HepG2 (cell line): ENCODE results near the gene CKAP5. TPM values are rescaled to one million over a fixed set of nuclear protein-coding genes. Genes with fewer than 3 reads are reported as not detected.
A peak's percentile ranks its signal among the peaks of the same experiment; 100 is the strongest.

Experiments used
- ATAC-seq: fragments of 200-7000 bp; cut with Tn5 transposase; 3 replicates; pipeline ENCODE4 v1.9.1; 2020; ENCODE audit warnings: mild to moderate bottlenecking, moderate library complexity
- BruUV-seq: library from RNA; stranded (reverse); fragments of 400-500 nt; replicated peaks from 2 replicates; lab custom pipeline; 2021; lab: Mats Ljungman, UMichigan
- CTCF ChIA-PET: fragments of 300-600 bp; formaldehyde crosslinking; extraction: SDS; loops from one replicate; lab custom pipeline; 2021; ENCODE audit warnings: low total read pairs, inconsistent platforms, low intra/inter-chr PET ratio; lab: Yijun Ruan, JAX
- POLR2A ChIA-PET: fragments of 350-600 bp; sonication (Branson Sonifier 250); formaldehyde crosslinking; loops from one replicate; lab custom pipeline; 2020; ENCODE audit warnings: antibody characterized with exemption, inconsistent platforms; lab: Yijun Ruan, JAX
- DNase-seq: peaks from one replicate; pipeline ENCODE4 v3.0.0-alpha.2; 2015; ENCODE audit warnings: low spot score
- FAIRE-seq: peaks from 3 replicates; lab custom pipeline; 2011; peaks lifted over from hg19 to GRCh38; lab: Jason Lieb, UNC
- H2AFZ ChIP-seq: one replicate; pipeline ENCODE4 v1.6.1; 2011; ENCODE audit warnings: low read length, inconsistent platforms
- H3K27ac ChIP-seq: fragments of 300-600 bp; 3 replicates; pipeline ENCODE4 v1.8.0; 2011; ENCODE audit warnings: mixed run types, mild to moderate bottlenecking, mixed read lengths, low read length, inconsistent platforms; ENCODE audit not compliant: insufficient read depth; ENCODE audit errors: extremely low read length
- H3K27me3 ChIP-seq, 2 experiments: fragments of 200-600 bp in 1 of 2; 2 replicates in 1 of 2; 3 replicates in 1 of 2; pipeline versions ENCODE4 v1.6.0 to v1.8.0; 2011; ENCODE audit warnings: low read length in 2 of 2, mild to moderate bottlenecking in 2 of 2, moderate library complexity in 2 of 2, inconsistent platforms in 1 of 2; ENCODE audit not compliant: insufficient read depth in 2 of 2, control insufficient read depth in 1 of 2
- H3K36me3 ChIP-seq, 2 experiments: fragments of 200-600 bp in 1 of 2; replicated peaks in 1 of 2; 2 replicates in 1 of 2; 3 replicates in 1 of 2; pipeline versions ENCODE4 v1.5.1 to v1.8.0; 2011; ENCODE audit warnings: low read length in 2 of 2, inconsistent platforms in 1 of 2; ENCODE audit not compliant: insufficient read depth in 2 of 2, control insufficient read depth in 1 of 2
- H3K4me1 ChIP-seq: 2 replicates; pipeline ENCODE4 v1.5.1; 2012; ENCODE audit warnings: low read length, inconsistent platforms; ENCODE audit not compliant: insufficient read depth
- H3K4me2 ChIP-seq: 2 replicates; pipeline ENCODE4 v1.6.0; 2011; ENCODE audit warnings: low read depth, low read length, inconsistent platforms
- H3K4me3 ChIP-seq, 3 experiments: fragments of 200-600 bp in 1 of 3; sonication (generic), shearing (Covaris generic) in 1 of 3; replicated peaks in 1 of 3; 2 replicates each; pipeline ENCODE4 v1.5.1; 2011 to 2016; ENCODE audit warnings: low read length in 3 of 3, inconsistent platforms in 2 of 3, low read depth in 2 of 3, mild to moderate bottlenecking in 2 of 3, control low read depth in 1 of 3, mixed read lengths in 1 of 3; ENCODE audit not compliant: insufficient read depth in 1 of 3
- H3K79me2 ChIP-seq: one replicate; pipeline ENCODE4 v1.6.1; 2011; ENCODE audit warnings: low read length, inconsistent platforms; ENCODE audit not compliant: insufficient read depth
- H3K9ac ChIP-seq: 2 replicates; pipeline ENCODE4 v1.6.0; 2011; ENCODE audit warnings: mild to moderate bottlenecking, low read depth, low read length, inconsistent platforms; ENCODE audit not compliant: insufficient read depth
- H3K9me3 ChIP-seq: 2 replicates; pipeline ENCODE4 v1.5.1; 2012; ENCODE audit warnings: mild to moderate bottlenecking, low read length
- H4K20me1 ChIP-seq: 2 replicates; pipeline ENCODE4 v1.6.0; 2011; ENCODE audit warnings: inconsistent platforms, mild to moderate bottlenecking, low read length, moderate library complexity; ENCODE audit not compliant: insufficient read depth
- AGO2 ChIP-seq: fragments of 200-400 bp; formaldehyde crosslinking; optimal IDR thresholded peaks from 2 replicates; pipeline ENCODE3; 2017; ENCODE audit warnings: mild to moderate bottlenecking, low read depth, low read length, moderate library complexity
- ATF7 ChIP-seq, 2 experiments: fragments of 450-650 bp in 1 of 2; sonication (generic) in 1 of 2; formaldehyde crosslinking in 1 of 2; IDR thresholded peaks; 2 replicates each; pipeline versions ENCODE4 v1.4.0 to v1.6.1; 2016 to 2020; ENCODE audit warnings: antibody characterized with exemption in 1 of 2, mild to moderate bottlenecking in 1 of 2, missing genetic modification reagents in 1 of 2
- FOXM1 ChIP-seq: sonication (generic); formaldehyde crosslinking; IDR thresholded peaks from 2 replicates; pipeline ENCODE4 v1.5.0; 2020; ENCODE audit warnings: missing genetic modification reagents
- FOXO1 ChIP-seq: sonication (generic); formaldehyde crosslinking; IDR thresholded peaks from 2 replicates; pipeline ENCODE4 v1.4.0; 2020; ENCODE audit warnings: missing genetic modification reagents
- HNRNPL ChIP-seq: fragments of 200-400 bp; formaldehyde crosslinking; IDR thresholded peaks from 2 replicates; pipeline ENCODE4 v1.6.1; 2017; ENCODE audit warnings: mild to moderate bottlenecking, low read depth, low read length
- NBN ChIP-seq: fragments of 450-650 bp; conservative IDR thresholded peaks from 2 replicates; pipeline ENCODE4 v1.6.1; 2017
- NFE2L2 ChIP-seq: fragments of 150-350 bp; IDR thresholded peaks from 2 replicates; pipeline ENCODE4 v1.6.1; 2014; ENCODE audit warnings: low read length
- RARA ChIP-seq: IDR thresholded peaks from 2 replicates; pipeline ENCODE4 v1.6.1; 2016; ENCODE audit warnings: missing genetic modification reagents, missing compliant biosample characterization
- SMYD3 ChIP-seq: sonication (generic); formaldehyde crosslinking; IDR thresholded peaks from 2 replicates; pipeline ENCODE4 v1.8.1; 2023; ENCODE audit warnings: mild to moderate bottlenecking, missing genetic modification reagents
- SRSF4 ChIP-seq: fragments of 200-400 bp; formaldehyde crosslinking; IDR thresholded peaks from one replicate; pipeline ENCODE4 v1.6.1; 2018; ENCODE audit warnings: mild to moderate bottlenecking, low read depth, low read length, moderate library complexity; ENCODE audit not compliant: poor library complexity, severe bottlenecking
- TEAD3 ChIP-seq: optimal IDR thresholded peaks from 2 replicates; pipeline ENCODE3; 2016; ENCODE audit warnings: borderline replicate concordance
- ZMAT3 ChIP-seq: sonication (generic); formaldehyde crosslinking; conservative IDR thresholded peaks from 2 replicates; pipeline ENCODE4 v1.7.0; 2021; ENCODE audit warnings: missing genetic modification reagents
- ZMYM3 ChIP-seq: sonication (generic); formaldehyde crosslinking; IDR thresholded peaks from 2 replicates; pipeline ENCODE4 v1.5.1; 2020; ENCODE audit warnings: mild to moderate bottlenecking, missing genetic modification reagents
- ZNF20 ChIP-seq: sonication (generic); formaldehyde crosslinking; IDR thresholded peaks from 2 replicates; pipeline ENCODE4 v1.4.0; 2020; ENCODE audit warnings: mild to moderate bottlenecking, moderate library complexity, missing genetic modification reagents
- ZNF282 ChIP-seq: fragments of 450-650 bp; IDR thresholded peaks from 2 replicates; pipeline ENCODE4 v1.6.1; 2018; ENCODE audit not compliant: partially characterized antibody
- ZNF329 ChIP-seq: sonication (generic); formaldehyde crosslinking; IDR thresholded peaks from 2 replicates; pipeline ENCODE4 v1.9.0; 2021; ENCODE audit warnings: low read depth, mild to moderate bottlenecking, missing genetic modification reagents
- ZNF790 ChIP-seq: sonication (generic); formaldehyde crosslinking; IDR thresholded peaks from 2 replicates; pipeline ENCODE4 v1.8.0; 2022; ENCODE audit warnings: missing genetic modification reagents, mild to moderate bottlenecking, borderline replicate concordance
- WGBS: methylation state at CpG from one replicate; pipeline ENCODE4 v1.1.6; 2017; ENCODE audit warnings: low lambda C conversion rate; 5-methylcytosine and 5-hydroxymethylcytosine counted together
- in situ Hi-C: cut with HindIII; loops from 2 replicates; pipeline ENCODE4 v1.10.0; 2017; ENCODE audit warnings: low pct_unique_long_range_greater_than_20kb; ENCODE audit not compliant: extremely low pct_ligation_motif_present
- intact Hi-C: fragments of 100-400 bp; cut with micrococcal nuclease; formaldehyde crosslinking; loops from one replicate; pipeline ENCODE4 v1.10.0; 2022; ENCODE audit not compliant: unreplicated experiment
- polyA plus RNA-seq, 8 experiments: library from polyadenylated mRNA; depleted of rRNA in 3 of 8; stranded (reverse) in 7 of 8; unstranded in 1 of 8; fragments of >200 nt; fragmentation: Illumina TruSeq in 4 of 8; extraction: Trizol in 4 of 8; gene quantifications; 2 replicates each; pipeline versions ENCODE4 v1.2.1 to v1.2.3, GENCODE V29; 2011 to 2016; ENCODE audit warnings: low read depth in 4 of 8, missing spikeins in 1 of 8, mixed read lengths in 1 of 8; ENCODE audit not compliant: insufficient read depth in 1 of 8
- total RNA-seq, 5 experiments: library from RNA; depleted of rRNA; stranded (reverse); fragments of >200 nt; fragmentation: Illumina TruSeq; extraction: Trizol; gene quantifications; 2 replicates each; pipeline ENCODE4 v1.2.3, GENCODE V29; 2016; ENCODE audit warnings: low read depth in 1 of 5
- TF ChIP-seq, protein P1 (sequence below): sonication (generic); formaldehyde crosslinking; IDR thresholded peaks from 2 replicates; pipeline ENCODE4 v1.8.0; 2022; ENCODE audit warnings: missing genetic modification reagents, mild to moderate bottlenecking, borderline replicate concordance
- TF ChIP-seq, protein P2 (sequence below): sonication (generic); formaldehyde crosslinking; IDR thresholded peaks from 2 replicates; pipeline ENCODE4 v1.4.0; 2020; ENCODE audit warnings: missing genetic modification reagents, mild to moderate bottlenecking, borderline replicate concordance
- TF ChIP-seq, protein P3 (sequence below): sonication (generic); formaldehyde crosslinking; IDR thresholded peaks from 2 replicates; pipeline ENCODE4 v1.5.0; 2020; ENCODE audit warnings: mild to moderate bottlenecking, missing genetic modification reagents

CKAP5 gene
- total and polyA plus RNA-seq, 2 of the 13 experiments (the other 11 are each of a cell fraction or from before 2014, with no cell fraction given) = 79.2 to 103 TPM

DNA sequence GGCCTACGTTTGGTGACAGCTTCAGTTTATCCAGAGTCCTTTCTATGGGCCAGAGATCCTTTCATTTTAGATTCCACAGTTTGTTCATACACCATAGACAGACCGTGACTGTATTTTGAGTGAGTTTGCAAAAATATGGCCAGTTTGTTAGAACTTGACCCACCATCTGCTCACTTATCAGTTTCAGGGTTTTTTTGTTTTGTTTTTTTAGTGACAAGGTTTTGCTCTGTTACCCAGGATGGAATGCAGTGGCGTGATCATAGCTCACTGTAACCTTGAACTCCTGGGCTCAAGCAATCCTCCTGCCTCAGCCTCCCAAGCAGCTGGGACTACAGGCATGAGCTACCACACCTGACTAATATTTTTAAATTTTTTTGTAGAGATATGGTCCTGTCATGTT, 9.1 kb upstream of the CKAP5 start:
- FAIRE-seq (peak; percentile 54), ATAC-seq (peak; percentile 51)

More for the DNA sequence above, 9.1 kb upstream of the CKAP5 start:
- peak; percentile 32 for DNase-seq
- Histone ChIP-seq H4K20me1 (no peaks in the 10 kb centered on the region), H3K27me3 (no peaks in the 10 kb centered on the region), H2AFZ (no peak overlapping the region), H3K79me2 (no peaks in the 10 kb centered on the region), H3K4me3 (no peak overlapping the region), H3K27ac (peak overlapping the region; percentile 56), H3K9ac (0 out of 2 replicates have a peak overlapping the region, but pooled peaks have one; percentile 9), H3K4me2 (no peak overlapping the region), H3K9me3 (peaks cover 9% of the 10 kb centered on the region), H3K4me1 (peaks cover 29% of the 10 kb centered on the region), H3K36me3 (peaks cover 4 to 17% of the 10 kb centered on the region in 2 experiments; a peak in 3 of 5 replicates)
- TF ChIP-seq, protein P1, sequence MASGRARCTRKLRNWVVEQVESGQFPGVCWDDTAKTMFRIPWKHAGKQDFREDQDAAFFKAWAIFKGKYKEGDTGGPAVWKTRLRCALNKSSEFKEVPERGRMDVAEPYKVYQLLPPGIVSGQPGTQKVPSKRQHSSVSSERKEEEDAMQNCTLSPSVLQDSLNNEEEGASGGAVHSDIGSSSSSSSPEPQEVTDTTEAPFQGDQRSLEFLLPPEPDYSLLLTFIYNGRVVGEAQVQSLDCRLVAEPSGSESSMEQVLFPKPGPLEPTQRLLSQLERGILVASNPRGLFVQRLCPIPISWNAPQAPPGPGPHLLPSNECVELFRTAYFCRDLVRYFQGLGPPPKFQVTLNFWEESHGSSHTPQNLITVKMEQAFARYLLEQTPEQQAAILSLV (CRISPR knock-in tag) = no peak
- TF ChIP-seq ZNF20 (CRISPR knock-in tag) (no peak), ZMAT3 (CRISPR knock-in tag) (no peak), NBN (no peak), FOXO1 (no peak), ZNF329 (CRISPR knock-in tag) (no peak), RARA (CRISPR knock-in tag) (0 out of 2 replicates have a peak, but pooled peaks have one; percentile 28), ATF7 (IDR thresholded peaks at IDR 0.05) (no peak), ATF7 (CRISPR knock-in tag; IDR thresholded peaks at IDR 0.05) (no peak), NFE2L2 (no peak), ZMYM3 (peak; percentile 49; the same call in 1 of the 2 replicates), HNRNPL (no peak), ZNF790 (no peak), AGO2 (no peak), TEAD3 (peak; percentile 61), ZNF282 (no peak), SMYD3 (CRISPR knock-in tag) (no peak), SRSF4 (no peak), FOXM1 (CRISPR knock-in tag) (no peak)
- TF ChIP-seq, protein P2, sequence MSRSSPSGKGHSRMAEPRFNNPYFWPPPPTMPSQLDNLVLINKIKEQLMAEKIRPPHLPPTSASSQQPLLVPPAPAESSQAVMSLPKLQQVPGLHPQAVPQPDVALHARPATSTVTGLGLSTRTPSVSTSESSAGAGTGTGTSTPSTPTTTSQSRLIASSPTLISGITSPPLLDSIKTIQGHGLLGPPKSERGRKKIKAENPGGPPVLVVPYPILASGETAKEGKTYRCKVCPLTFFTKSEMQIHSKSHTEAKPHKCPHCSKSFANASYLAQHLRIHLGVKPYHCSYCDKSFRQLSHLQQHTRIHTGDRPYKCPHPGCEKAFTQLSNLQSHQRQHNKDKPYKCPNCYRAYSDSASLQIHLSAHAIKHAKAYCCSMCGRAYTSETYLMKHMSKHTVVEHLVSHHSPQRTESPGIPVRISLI (CRISPR knock-in tag) = peak; percentile 26; the same call in 1 of the 2 replicates
- TF ChIP-seq, protein P3, sequence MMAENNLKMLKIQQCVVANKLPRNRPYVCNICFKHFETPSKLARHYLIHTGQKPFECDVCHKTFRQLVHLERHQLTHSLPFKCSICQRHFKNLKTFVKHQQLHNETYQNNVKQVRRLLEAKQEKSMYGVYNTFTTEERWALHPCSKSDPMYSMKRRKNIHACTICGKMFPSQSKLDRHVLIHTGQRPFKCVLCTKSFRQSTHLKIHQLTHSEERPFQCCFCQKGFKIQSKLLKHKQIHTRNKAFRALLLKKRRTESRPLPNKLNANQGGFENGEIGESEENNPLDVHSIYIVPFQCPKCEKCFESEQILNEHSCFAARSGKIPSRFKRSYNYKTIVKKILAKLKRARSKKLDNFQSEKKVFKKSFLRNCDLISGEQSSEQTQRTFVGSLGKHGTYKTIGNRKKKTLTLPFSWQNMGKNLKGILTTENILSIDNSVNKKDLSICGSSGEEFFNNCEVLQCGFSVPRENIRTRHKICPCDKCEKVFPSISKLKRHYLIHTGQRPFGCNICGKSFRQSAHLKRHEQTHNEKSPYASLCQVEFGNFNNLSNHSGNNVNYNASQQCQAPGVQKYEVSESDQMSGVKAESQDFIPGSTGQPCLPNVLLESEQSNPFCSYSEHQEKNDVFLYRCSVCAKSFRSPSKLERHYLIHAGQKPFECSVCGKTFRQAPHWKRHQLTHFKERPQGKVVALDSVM = peak; percentile 99
- ChIA-PET CTCF (no interaction called here), POLR2A (no interaction called here)
- WGBS = 44% methylated on average over 3 of the region's 3 CpGs
- BruUV-seq = no TSS peak
- in situ Hi-C loops (no loop called here), intact Hi-C loops (no loop called here)
